Natural killer cell (primary cell): ENCODE data around the gene ULBP1. TPM values are rescaled to one million over a fixed set of nuclear protein-coding genes. Genes with fewer than 3 reads are reported as not detected.
A peak's percentile ranks its signal among the peaks of the same experiment; 100 is the strongest.
"Not testable (repeated sequence)": the region's sequence is repeated elsewhere in the genome, so short reads cannot be mapped to it uniquely, and the experiment has no call there.

Experiments used
- ATAC-seq, 3 donors: fragments of 150-1000 bp in 2 of 3; fragments of 200-7000 bp in 1 of 3; cut with Tn5 transposase; 1 replicate in 1 of 3; 2 replicates in 2 of 3; pipeline ENCODE4 v1.10.0; 2021; ENCODE audit warnings: mild to moderate bottlenecking in 2 of 3, moderate library complexity in 2 of 3
- DNase-seq, 2 donors: peaks; one replicate each; pipeline versions ENCODE4 v3.0.0 to v3.0.0-alpha.2; 2013 to 2021; ENCODE audit warnings: mixed read lengths in 1 of 2
- H3K27ac ChIP-seq: one replicate; pipeline ENCODE4 v1.5.1; 2013; ENCODE audit warnings: mild to moderate bottlenecking, low read length
- H3K27me3 ChIP-seq: one replicate; pipeline ENCODE4 v1.6.1; 2013; ENCODE audit warnings: low read length; ENCODE audit not compliant: control insufficient read depth, insufficient read depth
- H3K36me3 ChIP-seq: one replicate; pipeline ENCODE4 v1.6.1; 2013; ENCODE audit warnings: low read length; ENCODE audit not compliant: control insufficient read depth, insufficient read depth
- H3K4me1 ChIP-seq: one replicate; pipeline ENCODE4 v1.6.1; 2013; ENCODE audit warnings: low read length; ENCODE audit not compliant: control insufficient read depth, insufficient read depth
- H3K4me3 ChIP-seq: one replicate; pipeline ENCODE4 v1.5.1; 2013; ENCODE audit warnings: low read length
- H3K9me3 ChIP-seq: one replicate; pipeline ENCODE4 v1.6.1; 2013; ENCODE audit warnings: low read length; ENCODE audit not compliant: control insufficient read depth, insufficient read depth
- H3K27ac Mint-ChIP-seq, 2 donors: one replicate each; pipeline ENCODE4 v1.8.0; 2022; ENCODE audit warnings: mild to moderate bottlenecking in 2 of 2, mixed read lengths in 2 of 2, moderate library complexity in 1 of 2
- H3K27me3 Mint-ChIP-seq, 2 donors: one replicate each; pipeline ENCODE4 v1.8.0; 2022; ENCODE audit warnings: low read depth in 2 of 2, mixed read lengths in 2 of 2
- H3K36me3 Mint-ChIP-seq: one replicate; pipeline ENCODE4 v1.8.0; 2022; ENCODE audit warnings: mixed read lengths
- H3K4me1 Mint-ChIP-seq, 2 donors: one replicate each; pipeline ENCODE4 v1.8.0; 2022; ENCODE audit warnings: mixed read lengths in 2 of 2
- H3K4me3 Mint-ChIP-seq: one replicate; pipeline ENCODE4 v1.8.0; 2022; ENCODE audit warnings: mild to moderate bottlenecking, moderate library complexity, mixed read lengths
- H3K9me3 Mint-ChIP-seq, 2 donors: one replicate each; pipeline ENCODE4 v1.8.0; 2022; ENCODE audit warnings: mixed read lengths in 2 of 2
- CTCF ChIP-seq: fragments of 200-600 bp; IDR thresholded peaks from one replicate; pipeline ENCODE4 v1.8.0; 2022; ENCODE audit warnings: antibody characterized with exemption
- WGBS: methylation state at CpG from one replicate; pipeline ENCODE4 v1.1.7; 2013; ENCODE audit warnings: missing lambda C conversion rate; ENCODE audit not compliant: insufficient coverage; 5-methylcytosine and 5-hydroxymethylcytosine counted together
- intact Hi-C: fragments of 100-400 bp; cut with micrococcal nuclease; formaldehyde crosslinking; loops from one replicate; pipeline ENCODE4 v1.14.2; 2022
- total RNA-seq, 4 donors: library from RNA; stranded (reverse); fragments of 120-200 nt in 1 of 4; gene quantifications; one replicate each; pipeline versions ENCODE4 v1.2.3 to v1.2.4, GENCODE V29; 2013 to 2022

ULBP1 gene
- total RNA-seq, 3 donors from 2014 or later (not counting 1 experiment from before 2014, with no cell fraction given): 0.18 to 0.23 TPM; not detected in 1

GRCh38 chr6:149969635-149970034 is 5.9 kb downstream of the ULBP1 start:
- Histone ChIP-seq H3K4me1 (peaks cover 10% of the 10 kb centered on the region), H3K9me3 (no peaks in the 10 kb centered on the region), H3K36me3 (no peaks in the 10 kb centered on the region), H3K27ac (no peak overlapping the region), H3K4me3 (no peak overlapping the region), H3K27me3 (peaks cover 16% of the 10 kb centered on the region)
- Mint-ChIP-seq H3K27ac (no peak overlapping the region), H3K27me3 (peaks cover 69 to 78% of the 10 kb centered on the region in 2 donors), H3K36me3 (no peaks in the 10 kb centered on the region), H3K9me3 (no peaks in the 10 kb centered on the region), H3K4me1 (peaks cover 8 to 15% of the 10 kb centered on the region in 2 donors), H3K4me3 (no peak overlapping the region)
- WGBS: 79% methylated on average over 2 of the region's 2 CpGs
- DNase-seq (no peak), ATAC-seq (no peak)
- intact Hi-C loops: no loop called here
- TF ChIP-seq CTCF: no peak

- H3K9me3 Mint-ChIP-seq, H3K27ac ChIP-seq, H3K9me3 ChIP-seq, H3K36me3 Mint-ChIP-seq, intact Hi-C loops, H3K4me3 Mint-ChIP-seq, H3K4me1 Mint-ChIP-seq, H3K27ac Mint-ChIP-seq, H3K4me3 ChIP-seq, H3K27me3 ChIP-seq, DNase-seq, H3K36me3 ChIP-seq, H3K4me1 ChIP-seq: not testable (repeated sequence)
- WGBS: 50% methylated on average over 6 of the region's 6 CpGs
- H3K27me3 Mint-ChIP-seq: peaks cover 76 to 79% of the 10 kb centered on the region in 2 donors
- peak in 2 of 3 donors; percentile 64 to 67 for ATAC-seq
Measured at GRCh38 chr6:149974394-149974793, 10.7 kb downstream of the ULBP1 start.

GRCh38 chr6:149974825-149975224 is 11.1 kb downstream of the ULBP1 start:
- Mint-ChIP-seq H3K9me3 (no peaks in the 10 kb centered on the region), H3K27ac (no peak overlapping the region), H3K27me3 (peaks cover 74 to 76% of the 10 kb centered on the region in 2 donors), H3K4me3 (no peak overlapping the region), H3K4me1 (no peaks in the 10 kb centered on the region), H3K36me3 (no peaks in the 10 kb centered on the region)
- no peak for TF ChIP-seq CTCF
- peak in 1 of 3 donors; percentile 24 for ATAC-seq
- Histone ChIP-seq H3K36me3 (no peaks in the 10 kb centered on the region), H3K4me1 (no peaks in the 10 kb centered on the region), H3K27ac (no peak overlapping the region), H3K4me3 (no peak overlapping the region), H3K27me3 (peaks cover 7% of the 10 kb centered on the region), H3K9me3 (no peaks in the 10 kb centered on the region)
- WGBS: 38% methylated on average over 3 of the region's 3 CpGs
- DNase-seq: no peak
- intact Hi-C loops: no loop called here

- no peaks in the 10 kb centered on the region for H3K36me3 Mint-ChIP-seq
- intact Hi-C loops: no loop called here
- ATAC-seq: no peak
- no peak for DNase-seq
- no peak for TF ChIP-seq CTCF
- Histone ChIP-seq H3K36me3 (no peaks in the 10 kb centered on the region), H3K27ac (no peak overlapping the region), H3K9me3 (no peaks in the 10 kb centered on the region), H3K27me3 (peaks cover 7% of the 10 kb centered on the region), H3K4me1 (no peaks in the 10 kb centered on the region), H3K4me3 (no peak overlapping the region)
- peaks cover 71 to 73% of the 10 kb centered on the region in 2 donors for H3K27me3 Mint-ChIP-seq
- no peaks in the 10 kb centered on the region for H3K4me1 Mint-ChIP-seq
- no peaks in the 10 kb centered on the region for H3K9me3 Mint-ChIP-seq
- no peak overlapping the region for H3K27ac Mint-ChIP-seq
- no peak overlapping the region for H3K4me3 Mint-ChIP-seq
Measured at GRCh38 chr6:149975400-149975799, 11.7 kb downstream of the ULBP1 start.
